ENCODE results near the gene OAS2. TPM values are rescaled to one million over a fixed set of nuclear protein-coding genes. Genes with fewer than 3 reads are reported as not detected.
"Not testable (repeated sequence)": the region's sequence is repeated elsewhere in the genome, so short reads cannot be mapped to it uniquely, and the experiment has no call there.

OAS2 gene
- total RNA-seq, 2 experiments from 2014 or later, result 191 to 196 TPM

DNA sequence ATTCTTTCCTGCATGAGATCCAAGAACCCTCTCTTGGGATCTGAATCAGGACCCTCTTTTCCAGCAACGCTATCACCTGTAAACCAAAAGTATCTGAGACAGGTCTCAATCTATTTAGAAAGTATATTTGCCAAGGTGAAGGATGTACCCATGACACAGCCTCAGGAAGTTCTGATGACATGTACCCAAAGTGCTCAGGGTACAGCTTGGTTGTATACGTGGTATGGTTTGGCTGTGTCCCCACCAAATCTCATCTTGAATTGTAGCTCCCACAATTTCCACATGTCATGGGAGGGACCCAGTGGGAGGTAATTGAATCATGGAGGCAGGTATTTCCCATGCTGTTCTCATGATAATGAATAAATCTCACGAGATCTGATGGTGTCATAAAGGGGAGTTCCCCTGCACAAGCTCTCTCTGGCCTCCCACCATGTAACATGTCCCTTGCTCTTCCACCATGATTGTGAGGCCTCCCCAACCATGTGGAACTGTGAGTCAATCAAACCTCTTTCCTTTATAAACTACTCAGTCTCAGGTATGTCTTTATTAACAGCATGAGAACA, 10.6 kb downstream of the OAS2 start:
- not testable (repeated sequence) for H3K27me3 Mint-ChIP-seq (ENCODE audit: low read depth); H3K4me3 Mint-ChIP-seq
- peak overlapping the region; percentile 76 for H3K27ac Mint-ChIP-seq
- CTCF ChIA-PET, result interaction anchor here (0.5 to 2.4 kb wide), 5 partner anchors 10 to 166 kb away, joined by 3 to 11 read pairs (median 3); partner anchors contain the start of genes OAS1, OAS2 and OAS3
- intact Hi-C loops (cut with micrococcal nuclease), result loop anchor here (1.0 to 10.0 kb wide), 3 partner anchors 11 to 976 kb away; partner anchors contain the start of genes OAS2 and RBM19
- H3K36me3 Mint-ChIP-seq (ENCODE audit: low read depth), result peaks cover 86% of the 10 kb centered on the region
- peak; percentile 26 for DNase-seq
- H3K9me3 Mint-ChIP-seq, result peaks cover 14% of the 10 kb centered on the region
- peaks cover 58% of the 10 kb centered on the region for H3K4me1 Mint-ChIP-seq (ENCODE audit: low read depth)

DNA sequence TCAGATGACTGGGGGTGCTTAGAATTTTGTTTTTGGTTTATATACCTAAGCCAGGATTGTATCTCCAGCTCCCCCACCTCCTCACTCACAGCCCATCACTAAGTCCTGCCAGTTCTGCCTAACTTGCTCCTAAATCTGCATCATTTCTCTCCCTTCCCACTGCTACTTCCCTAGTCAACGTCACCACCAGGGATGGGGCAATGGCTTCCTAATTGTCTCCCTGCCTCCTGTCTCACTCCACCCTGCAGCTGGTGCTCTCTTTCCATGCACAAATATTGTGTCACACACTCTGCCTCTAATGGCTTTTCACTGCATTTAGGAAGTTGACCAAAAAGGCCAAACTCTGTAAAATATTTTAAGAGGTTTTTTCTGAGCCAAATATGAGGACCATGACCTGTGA, 11.5 kb downstream of the OAS2 start:
- no peak overlapping the region for H3K4me3 Mint-ChIP-seq
- peaks cover 50% of the 10 kb centered on the region for H3K4me1 Mint-ChIP-seq (ENCODE audit: low read depth)
- H3K9me3 Mint-ChIP-seq, result peaks cover 7% of the 10 kb centered on the region
- DNase-seq, result no peak
- H3K27me3 Mint-ChIP-seq (ENCODE audit: low read depth), result no peaks in the 10 kb centered on the region
- intact Hi-C loops (cut with micrococcal nuclease), result loop anchor here (2.0 to 10.0 kb wide), 3 partner anchors 185 to 975 kb away; partner anchors contain the start of gene RBM19
- peak overlapping the region; percentile 39 for H3K27ac Mint-ChIP-seq
- CTCF ChIA-PET, result interaction anchor here (1.0 to 2.4 kb wide), 3 partner anchors 11 to 109 kb away, joined by 3 to 6 read pairs (median 3); no protein-coding TSS in a partner anchor
- H3K36me3 Mint-ChIP-seq (ENCODE audit: low read depth), result peaks cover 82% of the 10 kb centered on the region

DNA sequence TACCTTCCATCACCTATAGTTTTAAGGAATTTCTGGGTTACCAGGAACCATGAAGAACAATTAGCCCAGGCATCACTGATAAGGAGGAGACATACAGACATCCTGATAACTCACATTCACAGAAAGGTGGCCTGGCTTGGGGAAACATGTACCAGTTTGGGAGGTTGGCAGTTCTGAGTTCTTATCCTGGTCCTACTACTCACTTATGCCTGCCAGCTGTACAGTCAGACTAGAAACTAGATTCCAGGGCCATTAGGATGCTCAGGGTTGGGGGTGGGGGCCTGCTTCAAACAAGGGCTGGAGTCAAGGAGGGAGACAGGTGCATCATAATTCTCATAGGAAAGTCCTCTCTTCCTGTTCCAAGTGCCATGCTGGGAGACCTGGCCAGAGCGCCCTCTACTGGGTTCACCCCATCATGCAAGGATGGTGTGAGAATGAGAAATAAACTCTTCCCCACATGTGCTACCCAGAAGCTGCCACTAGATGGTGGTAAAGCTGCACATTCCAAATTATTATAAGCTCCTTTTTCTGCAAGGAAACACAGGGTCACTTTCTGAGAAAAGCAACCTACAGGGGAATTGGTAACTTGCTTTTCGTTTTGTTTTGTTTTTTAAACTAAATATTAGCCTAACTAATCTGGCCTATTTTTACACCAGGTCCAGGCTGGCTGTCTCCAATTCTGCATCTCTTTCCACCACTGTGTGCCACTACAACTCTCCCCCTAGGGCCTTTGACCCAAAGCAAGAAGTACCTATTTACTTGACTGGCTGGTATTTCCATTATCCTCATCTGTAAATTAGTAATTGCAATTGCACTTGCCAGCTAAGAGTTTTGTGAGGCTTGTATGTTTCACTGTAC, 14.5 kb downstream of the OAS2 start:
- Mint-ChIP-seq H3K36me3 (ENCODE audit: low read depth) (peaks cover 83% of the 10 kb centered on the region), H3K4me3 (no peak overlapping the region), H3K27ac (peak overlapping the region; percentile 22), H3K27me3 (ENCODE audit: low read depth) (no peaks in the 10 kb centered on the region), H3K9me3 (peaks cover 5% of the 10 kb centered on the region), H3K4me1 (ENCODE audit: low read depth) (peaks cover 28% of the 10 kb centered on the region)
- peak; percentile 88 for DNase-seq
- intact Hi-C loops (cut with micrococcal nuclease), result loop anchor here (1.0 to 2.0 kb wide), 3 partner anchors 39 to 161 kb away; no protein-coding TSS in a partner anchor
- CTCF ChIA-PET, result interaction anchor here (0.6 to 4.0 kb wide), 61 partner anchors 9 to 246 kb away, joined by 3 to 68 read pairs (median 4); partner anchors contain the start of genes OAS2 and OAS3

DNA sequence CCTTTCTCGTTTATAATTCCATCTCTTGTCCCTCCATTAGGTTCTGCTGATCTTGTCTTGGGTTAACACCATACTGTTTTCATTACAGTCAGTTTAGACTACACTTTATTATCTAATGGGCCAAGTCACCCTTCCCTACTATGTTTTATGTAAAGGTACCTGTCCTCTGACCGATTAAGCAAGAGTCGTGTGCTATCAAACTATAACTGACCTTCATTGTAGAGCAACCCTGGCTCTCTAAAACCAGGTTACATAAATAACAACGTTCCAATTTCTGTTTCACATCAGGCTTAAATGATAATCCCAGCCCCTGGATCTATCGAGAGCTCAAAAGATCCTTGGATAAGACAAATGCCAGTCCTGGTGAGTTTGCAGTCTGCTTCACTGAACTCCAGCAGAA, 16.7 kb downstream of the OAS2 start:
- CTCF ChIA-PET, result interaction anchor here (0.9 to 4.0 kb wide), 3 partner anchors 12 to 94 kb away, joined by 5 to 30 read pairs (median 29); no protein-coding TSS in a partner anchor
- DNase-seq, result no peak

DNA sequence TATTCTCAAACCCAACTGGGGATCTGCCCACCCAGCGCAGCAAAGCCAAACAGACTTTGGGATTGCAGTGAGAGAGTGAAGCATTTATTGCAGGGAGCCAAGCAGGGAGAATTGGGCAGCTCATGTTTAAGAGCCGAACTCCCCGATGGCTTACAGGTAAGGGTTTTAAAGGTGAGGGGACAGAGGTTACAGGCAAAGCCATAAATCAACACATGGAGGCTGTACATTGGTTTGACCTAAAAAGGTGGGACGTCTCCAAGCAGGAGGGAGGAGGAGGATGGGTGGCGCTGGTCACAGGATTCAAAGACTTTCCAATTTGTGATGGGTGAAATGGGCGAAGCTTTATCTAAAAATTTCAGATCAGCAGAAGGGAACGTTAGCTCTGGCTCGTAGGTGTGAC, 18.2 kb downstream of the OAS2 start:
- peaks cover 8% of the 10 kb centered on the region for H3K4me1 Mint-ChIP-seq (ENCODE audit: low read depth)
- H3K4me3 Mint-ChIP-seq, result no peak overlapping the region
- peaks cover 5% of the 10 kb centered on the region for H3K9me3 Mint-ChIP-seq
- CTCF ChIA-PET, result no interaction called here
- intact Hi-C loops (cut with micrococcal nuclease), result no loop called here
- H3K36me3 Mint-ChIP-seq (ENCODE audit: low read depth), result peaks cover 81% of the 10 kb centered on the region
- no peak for DNase-seq
- H3K27me3 Mint-ChIP-seq (ENCODE audit: low read depth), result no peaks in the 10 kb centered on the region
- no peak overlapping the region for H3K27ac Mint-ChIP-seq

More for the DNA sequence above, 16.7 kb downstream of the OAS2 start:
- Mint-ChIP-seq H3K27ac (no peak overlapping the region), H3K27me3 (ENCODE audit: low read depth) (no peaks in the 10 kb centered on the region), H3K4me1 (ENCODE audit: low read depth) (peaks cover 8% of the 10 kb centered on the region), H3K36me3 (ENCODE audit: low read depth) (peaks cover 79% of the 10 kb centered on the region), H3K9me3 (peaks cover 5% of the 10 kb centered on the region), H3K4me3 (no peak overlapping the region)
- intact Hi-C loops (cut with micrococcal nuclease), result no loop called here

DNA sequence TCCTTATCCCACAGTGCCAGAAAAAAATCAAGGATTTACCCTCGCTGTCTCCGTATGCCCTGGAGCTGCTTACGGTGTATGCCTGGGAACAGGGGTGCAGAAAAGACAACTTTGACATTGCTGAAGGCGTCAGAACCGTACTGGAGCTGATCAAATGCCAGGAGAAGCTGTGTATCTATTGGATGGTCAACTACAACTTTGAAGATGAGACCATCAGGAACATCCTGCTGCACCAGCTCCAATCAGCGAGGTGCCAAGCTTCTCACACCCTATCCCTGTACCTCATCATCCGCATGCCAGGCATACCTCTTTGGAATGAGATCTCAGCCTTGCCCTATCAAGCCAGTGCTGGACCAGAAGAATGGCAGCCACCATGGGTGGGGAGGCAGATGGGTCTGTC, 19.2 kb downstream of the OAS2 start:
- Mint-ChIP-seq H3K9me3 (no peaks in the 10 kb centered on the region), H3K4me3 (no peak overlapping the region), H3K36me3 (ENCODE audit: low read depth) (peaks cover 77% of the 10 kb centered on the region), H3K27me3 (ENCODE audit: low read depth) (no peaks in the 10 kb centered on the region), H3K27ac (no peak overlapping the region), H3K4me1 (ENCODE audit: low read depth) (peaks cover 7% of the 10 kb centered on the region)
- no peak for DNase-seq
- CTCF ChIA-PET, result interaction anchor here (0.7 kb wide), 2 partner anchors 12 to 96 kb away, joined by 3 read pairs; no protein-coding TSS in a partner anchor
- intact Hi-C loops (cut with micrococcal nuclease), result no loop called here

DNA sequence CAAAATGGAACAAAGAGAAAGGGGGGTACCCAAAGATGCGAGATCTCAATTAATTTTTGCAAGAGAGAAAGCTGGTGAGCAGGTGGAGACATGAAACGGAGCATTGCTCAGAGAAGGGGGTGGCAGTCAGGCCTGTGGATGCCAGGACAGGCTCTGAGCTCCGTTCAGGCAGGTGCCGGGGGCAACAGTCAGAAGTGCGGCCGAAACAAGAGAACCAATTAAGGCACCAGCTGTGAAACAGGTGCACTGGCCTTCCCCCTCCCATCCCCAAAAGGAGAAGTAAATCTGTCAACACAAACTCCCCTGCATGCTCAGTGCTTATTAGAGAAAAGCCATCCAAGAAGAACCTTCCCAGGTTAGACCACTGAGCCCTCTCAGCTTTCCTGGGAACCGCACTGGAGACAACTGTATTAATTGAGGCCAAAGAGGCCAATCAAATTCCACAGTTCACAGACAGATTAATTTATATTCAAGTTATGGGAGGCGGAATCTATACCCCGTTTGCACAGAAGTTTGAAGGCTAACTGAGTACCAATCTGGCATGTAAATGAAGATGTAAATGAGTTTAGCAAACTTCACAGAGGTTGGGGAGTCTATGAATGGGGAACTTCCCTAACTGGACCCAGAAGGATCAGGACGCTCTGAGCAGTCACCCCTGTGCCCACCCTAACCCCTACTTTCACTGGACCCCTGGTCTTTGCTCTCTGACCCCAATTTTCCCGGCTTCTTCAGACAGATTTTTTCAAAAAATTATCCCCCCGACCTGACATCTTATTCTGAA, 20.9 kb downstream of the OAS2 start:
- Mint-ChIP-seq H3K27me3 (ENCODE audit: low read depth) (no peaks in the 10 kb centered on the region), H3K27ac (no peak overlapping the region), H3K4me3 (no peak overlapping the region), H3K36me3 (ENCODE audit: low read depth) (peaks cover 76% of the 10 kb centered on the region), H3K9me3 (no peaks in the 10 kb centered on the region), H3K4me1 (ENCODE audit: low read depth) (peaks cover 2% of the 10 kb centered on the region)
- CTCF ChIA-PET, result interaction anchor here (0.6 kb wide), 1 partner anchor 167 kb away, joined by 3 read pairs; no protein-coding TSS in a partner anchor
- intact Hi-C loops (cut with micrococcal nuclease), result no loop called here
- no peak for DNase-seq

DNA sequence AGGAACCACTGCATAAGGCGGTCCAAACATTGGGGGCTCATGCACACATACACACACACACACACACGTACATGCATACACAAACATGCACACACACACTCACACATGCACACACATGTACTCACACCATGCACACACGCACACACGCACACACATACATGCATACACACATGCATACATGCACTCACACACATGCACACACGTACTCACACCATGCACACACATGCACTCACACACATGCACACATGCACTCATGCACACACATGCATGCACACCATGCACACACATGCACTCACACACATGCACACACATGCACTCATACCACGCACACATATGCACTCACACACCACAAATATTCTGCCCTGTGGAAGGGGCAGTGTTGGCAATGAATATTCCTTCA, 22.1 kb downstream of the OAS2 start:
- intact Hi-C loops (cut with micrococcal nuclease), result no loop called here
- H3K36me3 Mint-ChIP-seq (ENCODE audit: low read depth), result peaks cover 73% of the 10 kb centered on the region
- H3K27me3 Mint-ChIP-seq (ENCODE audit: low read depth), result no peaks in the 10 kb centered on the region
- no peaks in the 10 kb centered on the region for H3K4me1 Mint-ChIP-seq (ENCODE audit: low read depth)
- H3K9me3 Mint-ChIP-seq, result no peaks in the 10 kb centered on the region
- H3K27ac Mint-ChIP-seq, result no peak overlapping the region
- CTCF ChIA-PET, result no interaction called here
- no peak overlapping the region for H3K4me3 Mint-ChIP-seq
- DNase-seq, result no peak

DNA sequence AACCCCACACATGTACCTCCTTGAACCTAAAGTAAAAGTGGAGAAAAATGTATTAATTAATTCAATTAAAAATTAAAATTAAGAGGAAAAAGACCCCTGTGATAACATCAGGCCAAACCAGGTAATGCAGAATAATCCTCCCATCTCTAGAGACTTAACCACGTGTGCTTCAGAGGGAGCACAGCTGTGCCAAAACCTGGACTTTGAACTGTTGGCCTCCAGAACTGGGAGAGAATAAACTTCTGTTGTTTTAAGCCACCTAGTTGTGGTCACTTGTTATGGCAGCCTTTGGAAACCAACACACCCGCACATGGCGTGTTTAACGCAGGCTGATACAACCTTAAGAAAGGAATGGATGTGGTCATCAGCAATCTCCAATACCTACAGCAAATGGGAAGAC, 23.8 kb downstream of the OAS2 start:
- Mint-ChIP-seq H3K4me1 (ENCODE audit: low read depth) (no peaks in the 10 kb centered on the region), H3K27ac (no peak overlapping the region), H3K4me3 (no peak overlapping the region), H3K27me3 (ENCODE audit: low read depth) (no peaks in the 10 kb centered on the region), H3K9me3 (no peaks in the 10 kb centered on the region), H3K36me3 (ENCODE audit: low read depth) (peaks cover 67% of the 10 kb centered on the region)
- CTCF ChIA-PET, result interaction anchor here (1.3 kb wide), 1 partner anchor 9 kb away, joined by 8 read pairs; no protein-coding TSS in a partner anchor
- DNase-seq, result no peak
- intact Hi-C loops (cut with micrococcal nuclease), result no loop called here

DNA sequence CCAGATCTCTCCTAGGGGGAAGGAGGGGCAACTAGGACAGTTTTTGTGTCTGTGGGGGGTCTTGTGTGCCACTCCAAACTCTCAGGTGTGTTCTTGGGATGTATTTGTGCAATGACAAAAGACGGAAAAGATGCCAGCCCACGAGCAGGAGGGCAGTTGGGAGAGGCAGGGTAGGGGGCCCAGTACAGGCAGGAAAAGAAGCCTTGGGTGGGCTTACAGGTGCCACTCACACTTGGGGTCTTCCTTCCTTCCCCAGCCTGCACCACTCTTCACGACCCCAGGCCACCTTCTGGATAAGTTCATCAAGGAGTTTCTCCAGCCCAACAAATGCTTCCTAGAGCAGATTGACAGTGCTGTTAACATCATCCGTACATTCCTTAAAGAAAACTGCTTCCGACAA, 24.4 kb downstream of the OAS2 start:
- Mint-ChIP-seq H3K4me3 (no peak overlapping the region), H3K27ac (peak overlapping the region; percentile 50), H3K27me3 (ENCODE audit: low read depth) (no peaks in the 10 kb centered on the region), H3K9me3 (no peaks in the 10 kb centered on the region), H3K36me3 (ENCODE audit: low read depth) (peaks cover 66% of the 10 kb centered on the region), H3K4me1 (ENCODE audit: low read depth) (no peaks in the 10 kb centered on the region)
- intact Hi-C loops (cut with micrococcal nuclease), result no loop called here
- CTCF ChIA-PET, result interaction anchor here (1.1 kb wide), 1 partner anchor 9 kb away, joined by 5 read pairs; no protein-coding TSS in a partner anchor
- DNase-seq, result no peak

DNA sequence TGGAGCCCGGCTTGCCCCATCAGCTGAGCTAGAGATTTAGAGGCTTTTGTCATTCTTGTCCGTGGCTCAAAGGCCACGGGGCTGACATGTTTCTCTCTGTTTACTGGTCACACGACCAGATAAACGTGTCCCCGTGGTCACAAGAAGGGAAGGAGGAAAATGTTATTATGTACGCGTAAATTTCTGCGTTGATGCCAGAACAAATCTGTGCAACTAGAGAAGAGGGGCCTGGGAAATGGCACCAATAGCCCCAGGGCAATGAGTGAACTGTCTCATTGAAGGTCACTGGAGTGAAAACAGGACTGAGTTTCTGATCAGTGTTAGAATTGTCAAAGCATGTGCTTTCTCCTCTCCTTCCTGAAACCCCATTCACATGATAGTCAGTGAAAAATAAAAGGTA, 25.3 kb downstream of the OAS2 start:
- Mint-ChIP-seq H3K27ac (no peak overlapping the region), H3K27me3 (ENCODE audit: low read depth) (no peaks in the 10 kb centered on the region), H3K36me3 (ENCODE audit: low read depth) (peaks cover 63% of the 10 kb centered on the region), H3K9me3 (no peaks in the 10 kb centered on the region), H3K4me3 (no peak overlapping the region), H3K4me1 (ENCODE audit: low read depth) (no peaks in the 10 kb centered on the region)
- CTCF ChIA-PET, result interaction anchor here (0.7 to 1.1 kb wide), 2 partner anchors 10 to 106 kb away, joined by 4 to 5 read pairs; no protein-coding TSS in a partner anchor
- DNase-seq, result no peak
- intact Hi-C loops (cut with micrococcal nuclease), result no loop called here

Measured in activated naive CD4-positive, alpha-beta T cell treated with anti-CD3 and anti-CD28 coated beads for 36 hours (primary cell).